Gastrocnemius medialis (tissue), 4 donors: ENCODE measurements around the gene SH3PXD2B. TPM values are rescaled to one million over a fixed set of nuclear protein-coding genes. Genes with fewer than 3 reads are reported as not detected.
A peak's percentile ranks its signal among the peaks of the same experiment; 100 is the strongest.

Source experiments
- ATAC-seq, 2 donors: fragments of 150-250 bp; one replicate each; pipeline ENCODE4 v1.9.1; 2016
- DNase-seq, 2 donors: peaks; one replicate each; pipeline ENCODE4 v3.0.0-alpha.2; 2019
- H3K27ac ChIP-seq, 4 donors: fragments of 200-600 bp; sonication (generic); 1 replicate in 1 of 4; 2 replicates in 3 of 4; pipeline ENCODE4 v1.5.1; 2016 to 2018; ENCODE audit warnings: mild to moderate bottlenecking in 2 of 4, moderate library complexity in 1 of 4
- H3K27me3 ChIP-seq, 3 donors: fragments of 200-600 bp; sonication (generic) in 2 of 3; 1 replicate in 1 of 3; 2 replicates in 2 of 3; pipeline versions ENCODE4 v1.5.1 to v1.6.0; 2016 to 2019; ENCODE audit warnings: mild to moderate bottlenecking in 1 of 3, moderate library complexity in 1 of 3
- H3K36me3 ChIP-seq, 2 donors: fragments of 200-600 bp; sonication (generic) in 1 of 2; one replicate each; pipeline ENCODE4 v1.5.1; 2017 to 2018
- H3K4me1 ChIP-seq, 2 donors: fragments of 200-600 bp; sonication (generic) in 1 of 2; one replicate each; pipeline ENCODE4 v1.5.1; 2016 to 2017; ENCODE audit warnings: mild to moderate bottlenecking in 2 of 2
- H3K4me3 ChIP-seq, 4 donors: fragments of 200-600 bp; sonication (generic) in 3 of 4; 1 replicate in 1 of 4; 2 replicates in 3 of 4; pipeline ENCODE4 v1.5.1; 2016 to 2019; ENCODE audit warnings: mild to moderate bottlenecking in 2 of 4
- H3K9me3 ChIP-seq, 3 donors: fragments of 200-600 bp; sonication (generic) in 2 of 3; 1 replicate in 1 of 3; 2 replicates in 2 of 3; pipeline ENCODE4 v1.5.1; 2016 to 2019
- POLR2A ChIP-seq, 2 donors: fragments of 450-650 bp; IDR thresholded peaks; one replicate each; pipeline ENCODE4 v1.6.1; 2017; ENCODE audit warnings: antibody characterized with exemption in 2 of 2, mild to moderate bottlenecking in 2 of 2, moderate library complexity in 2 of 2
- in situ Hi-C, 4 donors: fragments of 200-750 bp; cut with MboI; loops; one replicate each; pipeline versions ENCODE4 v1.15.0 to v1.8.0; 2017; ENCODE audit warnings: low sequenced_read_pairs in 4 of 4
- intact Hi-C: fragments of 100-400 bp; cut with DNase I; formaldehyde crosslinking; loops from one replicate; pipeline ENCODE4 v1.15.1; 2023; ENCODE audit warnings: low total_unique reads
- total RNA-seq, 4 donors: library from RNA; depleted of rRNA; stranded (reverse); fragments of >200 nt; gene quantifications; one replicate each; pipeline versions ENCODE4 v1.1.0 to v1.2.3, GENCODE V29; 2016
- TF ChIP-seq, protein P1 (sequence below), 5 experiments: fragments of 450-650 bp in 3 of 5; fragments of 200-600 bp in 2 of 5; sonication (generic) in 2 of 5; IDR thresholded peaks in 4 of 5; conservative IDR thresholded peaks in 1 of 5; 1 replicate in 4 of 5; 2 replicates in 1 of 5; pipeline ENCODE4 v1.5.1; 2016 to 2019; ENCODE audit warnings: antibody characterized with exemption in 5 of 5, mild to moderate bottlenecking in 3 of 5, moderate library complexity in 3 of 5

The SH3PXD2B gene
- total RNA-seq, 4 donors from 2014 or later, result 2.7 to 10.2 (median 4.2) TPM

DNA sequence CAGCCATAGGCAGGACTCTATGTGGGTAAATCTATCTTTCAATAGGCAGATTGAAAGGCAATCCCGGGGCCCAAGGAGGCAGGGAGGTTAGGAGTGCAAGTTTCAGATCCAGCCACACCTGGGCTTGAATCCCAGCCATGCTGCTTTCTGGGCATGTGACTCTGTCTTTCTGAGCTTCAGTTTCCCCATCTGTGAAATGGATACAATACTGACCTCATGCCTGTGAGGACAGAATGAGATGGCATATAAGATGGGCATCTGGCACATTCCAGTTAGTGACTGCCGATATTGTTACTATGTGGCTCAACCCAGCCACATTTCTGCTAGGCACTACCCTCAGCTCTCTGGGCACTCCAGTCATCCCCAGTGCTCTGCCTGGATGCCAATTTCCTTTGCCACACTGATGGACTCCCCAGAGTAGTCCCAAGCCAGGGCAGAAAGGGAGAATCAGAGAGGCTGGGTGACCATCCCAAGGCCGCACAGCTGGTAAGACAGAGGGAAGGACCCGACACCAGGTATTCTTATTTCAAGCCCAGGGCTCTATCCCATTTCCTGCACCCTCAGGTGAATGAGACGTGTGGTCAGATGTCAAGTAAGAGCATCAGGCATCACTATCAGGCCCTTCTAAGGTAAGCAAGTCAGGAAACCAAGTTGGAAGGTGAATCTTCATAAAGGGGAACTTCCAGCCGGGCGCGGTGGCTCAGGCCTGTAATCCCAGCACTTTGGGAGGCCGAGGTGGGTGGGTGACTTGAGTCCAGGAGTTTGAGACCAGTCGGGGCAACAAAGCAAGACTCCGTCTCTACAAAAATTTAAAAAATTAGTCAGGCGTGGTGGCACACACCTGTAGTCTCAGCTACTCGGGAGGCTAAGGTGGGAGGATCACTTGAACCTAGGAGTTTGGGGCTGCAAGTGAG lies 38.7 kb downstream of the SH3PXD2B start:
- H3K4me1 ChIP-seq, result peaks cover 28 to 52% of the 10 kb centered on the region in 2 donors
- DNase-seq (no peak), ATAC-seq (no peak)
- intact Hi-C loops (no loop called here), in situ Hi-C loops (no loop called here)
- no peak for TF ChIP-seq POLR2A (IDR thresholded peaks at IDR 0.05)
- TF ChIP-seq, protein P1, sequence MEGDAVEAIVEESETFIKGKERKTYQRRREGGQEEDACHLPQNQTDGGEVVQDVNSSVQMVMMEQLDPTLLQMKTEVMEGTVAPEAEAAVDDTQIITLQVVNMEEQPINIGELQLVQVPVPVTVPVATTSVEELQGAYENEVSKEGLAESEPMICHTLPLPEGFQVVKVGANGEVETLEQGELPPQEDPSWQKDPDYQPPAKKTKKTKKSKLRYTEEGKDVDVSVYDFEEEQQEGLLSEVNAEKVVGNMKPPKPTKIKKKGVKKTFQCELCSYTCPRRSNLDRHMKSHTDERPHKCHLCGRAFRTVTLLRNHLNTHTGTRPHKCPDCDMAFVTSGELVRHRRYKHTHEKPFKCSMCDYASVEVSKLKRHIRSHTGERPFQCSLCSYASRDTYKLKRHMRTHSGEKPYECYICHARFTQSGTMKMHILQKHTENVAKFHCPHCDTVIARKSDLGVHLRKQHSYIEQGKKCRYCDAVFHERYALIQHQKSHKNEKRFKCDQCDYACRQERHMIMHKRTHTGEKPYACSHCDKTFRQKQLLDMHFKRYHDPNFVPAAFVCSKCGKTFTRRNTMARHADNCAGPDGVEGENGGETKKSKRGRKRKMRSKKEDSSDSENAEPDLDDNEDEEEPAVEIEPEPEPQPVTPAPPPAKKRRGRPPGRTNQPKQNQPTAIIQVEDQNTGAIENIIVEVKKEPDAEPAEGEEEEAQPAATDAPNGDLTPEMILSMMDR (IDR thresholded peaks at IDR 0.05 in 4 of 5, conservative IDR thresholded peaks at IDR 0.05 in 1 of 5), result no peak
- H3K4me3 ChIP-seq, result no peak overlapping the region
- no peaks in the 10 kb centered on the region for H3K9me3 ChIP-seq
- H3K27me3 ChIP-seq, result no peaks in the 10 kb centered on the region
- no peaks in the 10 kb centered on the region for H3K36me3 ChIP-seq
- peak overlapping the region; percentile 48 to 68 (median 61) for H3K27ac ChIP-seq

DNA sequence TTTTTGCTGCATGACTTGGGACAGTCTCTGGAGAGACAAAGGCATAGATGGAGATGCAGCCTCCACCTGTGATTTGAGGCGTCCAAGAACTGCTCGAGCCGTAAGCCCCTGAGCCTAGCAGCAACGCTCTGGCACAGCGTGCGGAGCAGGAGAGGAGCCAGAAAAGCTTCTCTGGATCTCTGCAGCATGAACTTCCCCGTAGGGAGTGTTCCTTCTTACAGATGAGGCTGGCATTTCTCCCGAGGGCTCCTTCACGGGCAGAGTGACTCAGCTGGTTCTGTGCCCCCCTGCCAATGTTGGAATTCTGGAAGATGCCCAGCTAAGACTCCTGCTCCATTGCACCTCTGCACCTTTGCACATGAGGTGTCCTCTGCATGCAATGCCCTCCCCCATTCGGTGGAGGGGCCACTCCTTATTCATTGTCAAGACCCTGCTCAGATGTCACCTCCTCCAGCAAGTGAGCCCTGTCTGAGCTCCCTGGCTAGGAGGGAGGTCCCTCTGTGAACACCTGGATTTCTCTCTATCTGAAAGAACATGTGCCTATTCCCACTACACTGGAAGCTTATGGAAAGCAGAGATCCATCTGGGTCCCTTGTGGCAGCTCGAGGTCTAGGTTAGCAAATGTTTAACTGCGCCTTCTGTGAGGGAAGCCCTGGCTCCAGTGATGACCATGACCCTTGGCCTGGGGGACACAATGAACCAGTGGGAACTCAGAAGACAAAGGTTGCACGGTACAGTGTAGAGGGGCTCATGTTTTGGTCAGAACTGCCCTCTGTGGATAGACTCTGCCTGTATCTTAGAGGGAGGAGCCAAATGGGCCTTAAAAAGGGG lies 39.6 kb downstream of the SH3PXD2B start:
- Histone ChIP-seq H3K4me3 (no peak overlapping the region), H3K27ac (peak overlapping the region; percentile 48 to 68 (median 61)), H3K36me3 (no peaks in the 10 kb centered on the region), H3K27me3 (no peaks in the 10 kb centered on the region), H3K9me3 (no peaks in the 10 kb centered on the region), H3K4me1 (peaks cover 28 to 44% of the 10 kb centered on the region in 2 donors)
- in situ Hi-C loops (no loop called here), intact Hi-C loops (no loop called here)
- TF ChIP-seq, protein P1 (IDR thresholded peaks at IDR 0.05 in 4 of 5, conservative IDR thresholded peaks at IDR 0.05 in 1 of 5), result no peak
- ATAC-seq, result no peak
- peak in 1 of 2 donors; percentile 63 for DNase-seq

DNA sequence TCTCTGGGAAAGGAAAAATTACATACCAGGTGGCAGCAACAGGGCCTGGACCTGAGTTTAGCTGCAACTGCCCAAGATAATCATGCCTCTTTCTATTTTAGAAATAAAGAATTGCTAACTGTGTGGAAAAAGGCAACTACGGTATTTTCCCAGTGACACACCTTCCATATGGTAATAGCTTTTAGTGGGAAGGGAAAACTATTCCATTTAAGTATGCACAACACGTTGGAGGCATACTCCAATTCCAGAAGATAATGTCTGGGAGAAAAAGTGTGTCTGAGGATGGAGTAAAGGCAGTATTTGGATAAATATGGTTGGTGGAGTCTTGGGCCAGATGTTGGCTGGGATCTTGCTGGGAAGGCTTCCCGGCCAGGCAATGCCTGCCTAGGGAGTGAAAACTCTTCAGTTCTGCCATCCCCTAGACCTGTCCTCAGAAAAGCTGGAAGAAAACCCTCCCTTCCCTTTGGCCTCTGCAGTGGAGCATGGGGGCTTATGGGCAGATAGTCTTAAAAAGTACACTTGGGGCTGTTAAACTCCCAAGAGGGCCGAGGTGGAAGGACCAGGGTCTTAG lies 40.6 kb downstream of the SH3PXD2B start:
- no peaks in the 10 kb centered on the region for H3K36me3 ChIP-seq
- peaks cover 19 to 34% of the 10 kb centered on the region in 2 donors for H3K4me1 ChIP-seq
- intact Hi-C loops (no loop called here), in situ Hi-C loops (no loop called here)
- DNase-seq (no peak), ATAC-seq (no peak)
- peak overlapping the region; percentile 48 to 68 (median 61) for H3K27ac ChIP-seq
- TF ChIP-seq, protein P1 (IDR thresholded peaks at IDR 0.05 in 4 of 5, conservative IDR thresholded peaks at IDR 0.05 in 1 of 5), result no peak
- no peak for TF ChIP-seq POLR2A (IDR thresholded peaks at IDR 0.05)
- H3K27me3 ChIP-seq, result no peaks in the 10 kb centered on the region
- no peaks in the 10 kb centered on the region for H3K9me3 ChIP-seq
- no peak overlapping the region for H3K4me3 ChIP-seq

DNA sequence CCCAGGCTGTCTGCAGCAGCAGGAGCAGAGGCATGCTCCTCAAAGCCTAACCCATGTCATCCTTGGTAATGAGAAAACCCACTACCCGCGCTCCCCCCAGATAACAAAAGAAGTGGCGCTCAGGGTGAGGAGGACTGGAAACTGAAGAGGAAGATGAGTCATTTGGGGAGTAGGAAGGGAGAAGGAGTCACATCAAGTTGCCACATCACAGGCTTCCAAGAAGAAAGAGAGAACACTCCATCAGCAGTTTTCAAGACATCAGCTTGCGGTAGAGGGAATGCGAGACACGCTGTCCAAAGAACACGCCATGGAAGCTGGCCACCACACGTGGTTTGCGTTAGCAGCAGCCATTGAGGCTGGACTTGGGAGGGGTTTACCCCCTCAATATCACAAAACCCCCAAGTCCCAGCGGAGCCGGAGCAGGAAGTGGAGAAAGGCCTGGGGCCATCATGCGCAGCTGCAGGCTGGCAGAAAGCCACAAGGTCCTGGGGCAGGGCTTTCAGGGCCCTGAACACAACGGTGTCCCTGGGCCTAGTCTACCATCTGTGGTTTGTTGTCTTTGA lies 41.5 kb downstream of the SH3PXD2B start:
- Histone ChIP-seq H3K27me3 (no peaks in the 10 kb centered on the region), H3K9me3 (no peaks in the 10 kb centered on the region), H3K4me1 (peaks cover 10 to 25% of the 10 kb centered on the region in 2 donors), H3K36me3 (no peaks in the 10 kb centered on the region), H3K4me3 (no peak overlapping the region), H3K27ac (peak overlapping the region; percentile 64 to 69 (median 68))
- ATAC-seq, result peak; percentile 78 to 80
- intact Hi-C loops (no loop called here), in situ Hi-C loops (no loop called here)
- TF ChIP-seq, protein P1 (IDR thresholded peaks at IDR 0.05 in 4 of 5, conservative IDR thresholded peaks at IDR 0.05 in 1 of 5), result no peak
- TF ChIP-seq POLR2A (IDR thresholded peaks at IDR 0.05), result peak; percentile 13 to 49
- DNase-seq, result peak; percentile 83 to 90
